HepG2 (cell line): ENCODE measurements around the gene USP36. TPM values are rescaled to one million over a fixed set of nuclear protein-coding genes. Genes with fewer than 3 reads are reported as not detected.

ENCODE experiments used
- CEBPG ChIP-seq: IDR thresholded peaks from 2 replicates; pipeline ENCODE4 v1.6.1; 2016
- DZIP1 ChIP-seq: sonication (generic); formaldehyde crosslinking; IDR thresholded peaks from 2 replicates; pipeline ENCODE4 v1.5.0; 2020; ENCODE audit warnings: mild to moderate bottlenecking, missing genetic modification reagents
- EHMT2 ChIP-seq: fragments of 200-600 bp; sonication (generic); IDR thresholded peaks from 2 replicates; pipeline ENCODE4 v1.7.0; 2017; ENCODE audit warnings: antibody characterized with exemption, low read depth, low read length, borderline replicate concordance
- GFI1 ChIP-seq: sonication (generic); formaldehyde crosslinking; IDR thresholded peaks from 2 replicates; pipeline ENCODE4 v1.5.0; 2020; ENCODE audit warnings: missing genetic modification reagents, mild to moderate bottlenecking, borderline replicate concordance
- HMGXB4 ChIP-seq, 2 experiments: sonication (generic) in 1 of 2; formaldehyde crosslinking in 1 of 2; IDR thresholded peaks; 2 replicates each; pipeline versions ENCODE4 v1.4.0 to v1.6.1; 2018 to 2020; ENCODE audit warnings: missing genetic modification reagents in 2 of 2, borderline replicate concordance in 1 of 2, low read depth in 1 of 2, mild to moderate bottlenecking in 1 of 2, missing biosample characterization in 1 of 2
- HOXA3 ChIP-seq: sonication (generic); formaldehyde crosslinking; IDR thresholded peaks from 2 replicates; pipeline ENCODE4 v1.5.0; 2020; ENCODE audit warnings: missing genetic modification reagents
- KDM2A ChIP-seq: sonication (generic); formaldehyde crosslinking; IDR thresholded peaks from 2 replicates; pipeline ENCODE4 v1.4.0; 2020; ENCODE audit warnings: low read depth, missing genetic modification reagents, borderline replicate concordance
- KMT2A ChIP-seq: sonication (generic); formaldehyde crosslinking; IDR thresholded peaks from 2 replicates; pipeline ENCODE4 v1.4.0; 2020; ENCODE audit warnings: missing genetic modification reagents
- MAF1 ChIP-seq: sonication (generic); formaldehyde crosslinking; IDR thresholded peaks from 2 replicates; pipeline ENCODE4 v1.5.0; 2020; ENCODE audit warnings: missing genetic modification reagents, borderline replicate concordance
- MAX ChIP-seq: IDR thresholded peaks from 2 replicates; pipeline ENCODE4 v1.6.1; 2012; ENCODE audit warnings: inconsistent platforms
- ONECUT2 ChIP-seq: sonication (generic); formaldehyde crosslinking; IDR thresholded peaks from 2 replicates; pipeline ENCODE4 v1.4.0; 2020; ENCODE audit warnings: missing genetic modification reagents
- PATZ1 ChIP-seq: sonication (generic); formaldehyde crosslinking; IDR thresholded peaks from 2 replicates; pipeline ENCODE4 v1.4.0; 2020; ENCODE audit warnings: missing genetic modification reagents
- RAD21 ChIP-seq: fragments of 450-650 bp; formaldehyde crosslinking; IDR thresholded peaks from 2 replicates; pipeline ENCODE4 v1.5.0; 2020; ENCODE audit warnings: mild to moderate bottlenecking
- RBAK ChIP-seq: sonication (generic); formaldehyde crosslinking; IDR thresholded peaks from 2 replicates; pipeline ENCODE4 v1.5.1; 2020; ENCODE audit warnings: mild to moderate bottlenecking, missing genetic modification reagents
- SETDB1 ChIP-seq: sonication (generic); formaldehyde crosslinking; IDR thresholded peaks from 2 replicates; pipeline ENCODE4 v1.5.1; 2020; ENCODE audit warnings: missing genetic modification reagents, mild to moderate bottlenecking, borderline replicate concordance
- TFDP2 ChIP-seq: sonication (generic); formaldehyde crosslinking; IDR thresholded peaks from 2 replicates; pipeline ENCODE4 v1.4.0; 2020; ENCODE audit warnings: missing genetic modification reagents
- XRCC5 ChIP-seq: fragments of 200-400 bp; formaldehyde crosslinking; optimal IDR thresholded peaks from 2 replicates; pipeline ENCODE3; 2017; ENCODE audit warnings: mild to moderate bottlenecking, low read length
- ZNF180 ChIP-seq: sonication (generic); formaldehyde crosslinking; IDR thresholded peaks from 2 replicates; pipeline ENCODE4 v1.4.0; 2020; ENCODE audit warnings: low read depth, missing genetic modification reagents, borderline replicate concordance
- ZNF234 ChIP-seq: sonication (generic); formaldehyde crosslinking; conservative IDR thresholded peaks from 2 replicates; pipeline ENCODE4 v1.5.1; 2020; ENCODE audit warnings: mild to moderate bottlenecking, missing genetic modification reagents
- ZNF3 ChIP-seq: IDR thresholded peaks from 2 replicates; pipeline ENCODE4 v1.7.0; 2017; ENCODE audit warnings: inconsistent platforms
- ZNF350 ChIP-seq: sonication (generic); formaldehyde crosslinking; IDR thresholded peaks from 2 replicates; pipeline ENCODE4 v1.4.0; 2020; ENCODE audit warnings: mild to moderate bottlenecking, low read depth, missing genetic modification reagents, borderline replicate concordance
- ZNF432 ChIP-seq: sonication (generic); formaldehyde crosslinking; IDR thresholded peaks from 2 replicates; pipeline ENCODE4 v1.5.0; 2020; ENCODE audit warnings: missing genetic modification reagents, mild to moderate bottlenecking, borderline replicate concordance
- ZSCAN9 ChIP-seq: IDR thresholded peaks from 2 replicates; pipeline ENCODE4 v1.6.1; 2016; ENCODE audit warnings: borderline replicate concordance
- polyA plus RNA-seq, 8 experiments: library from polyadenylated mRNA; depleted of rRNA in 3 of 8; stranded (reverse) in 7 of 8; unstranded in 1 of 8; fragments of >200 nt; fragmentation: Illumina TruSeq in 4 of 8; extraction: Trizol in 4 of 8; gene quantifications; 2 replicates each; pipeline versions ENCODE4 v1.2.1 to v1.2.3, GENCODE V29; 2011 to 2016; ENCODE audit warnings: low read depth in 4 of 8, missing spikeins in 1 of 8, mixed read lengths in 1 of 8; ENCODE audit not compliant: insufficient read depth in 1 of 8
- total RNA-seq, 5 experiments: library from RNA; depleted of rRNA; stranded (reverse); fragments of >200 nt; fragmentation: Illumina TruSeq; extraction: Trizol; gene quantifications; 2 replicates each; pipeline ENCODE4 v1.2.3, GENCODE V29; 2016; ENCODE audit warnings: low read depth in 1 of 5

The USP36 gene
- total and polyA plus RNA-seq, 2 of the 13 experiments (the other 11 are each of a cell fraction or from before 2014, with no cell fraction given), result 29.6 to 45.9 TPM

- TF ChIP-seq ONECUT2 (no peak), ZNF234 (CRISPR knock-in tag) (no peak), HMGXB4 (CRISPR knock-in tag; IDR thresholded peaks at IDR 0.05; ENCODE audit: borderline replicate concordance in 1 of 2, low read depth in 1 of 2) (peak in 1 of 2 experiments; percentile 30; a peak in 1 of 4 replicates), GFI1 (CRISPR knock-in tag) (peak; percentile 40; the same call in 1 of the 2 replicates), ZNF350 (CRISPR knock-in tag) (0 out of 2 replicates have a peak, but pooled peaks have one; percentile 24), MAX (no peak), KDM2A (CRISPR knock-in tag) (peak; percentile 59; the same call in 1 of the 2 replicates), ZNF180 (no peak), RBAK (CRISPR knock-in tag) (no peak), XRCC5 (peak; percentile 89), CEBPG (CRISPR knock-in tag) (peak; percentile 16; the same call in 1 of the 2 replicates), KMT2A (no peak), TFDP2 (CRISPR knock-in tag) (no peak), RAD21 (CRISPR knock-in tag) (peak; percentile 76), EHMT2 (no peak), ZSCAN9 (CRISPR knock-in tag) (no peak), PATZ1 (CRISPR knock-in tag) (0 out of 2 replicates have a peak, but pooled peaks have one; percentile 14), HOXA3 (CRISPR knock-in tag) (peak; percentile 10; the same call in 1 of the 2 replicates), ZNF432 (CRISPR knock-in tag) (no peak), ZNF3 (CRISPR knock-in tag) (no peak), MAF1 (CRISPR knock-in tag) (no peak), DZIP1 (CRISPR knock-in tag) (0 out of 2 replicates have a peak, but pooled peaks have one; percentile 23), SETDB1 (no peak)
Measured at GRCh38 chr17:78852709-78853121, 12.1 kb upstream of the USP36 start (continued).
